GM21526 (cell line): ENCODE measurements around the gene CA5A.
A peak's percentile ranks its signal among the peaks of the same experiment; 100 is the strongest.

Experiments
- ATAC-seq: cut with Tn5 transposase; IDR thresholded peaks from one replicate; pipeline ENCODE4 v1.9.1; 2021; ENCODE audit warnings: moderate library complexity; ENCODE audit not compliant: unreplicated experiment, low FRiP score

The CA5A gene

DNA sequence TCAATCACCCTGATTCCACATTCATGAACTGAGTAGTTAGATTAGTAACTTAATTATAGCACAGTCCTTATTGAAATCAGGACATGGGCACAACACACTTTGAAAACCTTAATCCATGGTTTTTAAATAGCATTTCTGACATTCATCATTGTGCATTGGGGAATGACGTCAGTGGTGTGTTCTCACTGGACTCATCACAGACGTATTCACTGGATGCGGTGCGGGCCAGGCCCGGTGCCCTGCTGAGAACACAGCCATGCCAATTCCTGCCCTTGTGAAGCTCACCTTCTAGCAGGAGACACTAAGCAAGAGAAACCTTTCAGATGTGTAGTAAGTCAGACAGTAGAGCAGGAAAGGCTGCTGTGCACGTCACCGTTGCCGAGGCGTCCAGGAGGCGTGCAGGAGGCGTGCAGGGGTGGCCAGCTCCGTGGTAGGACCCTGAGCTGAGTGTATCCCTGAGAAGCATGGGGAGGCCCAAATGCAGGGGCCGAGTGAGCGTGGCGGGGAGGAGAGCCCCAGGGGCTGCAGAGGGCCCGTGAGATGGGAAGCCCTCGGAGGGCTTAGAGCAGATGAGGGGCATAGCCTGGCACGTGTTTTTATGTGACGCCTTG lies 27.8 kb upstream of the CA5A start:
- no peak for ATAC-seq

DNA sequence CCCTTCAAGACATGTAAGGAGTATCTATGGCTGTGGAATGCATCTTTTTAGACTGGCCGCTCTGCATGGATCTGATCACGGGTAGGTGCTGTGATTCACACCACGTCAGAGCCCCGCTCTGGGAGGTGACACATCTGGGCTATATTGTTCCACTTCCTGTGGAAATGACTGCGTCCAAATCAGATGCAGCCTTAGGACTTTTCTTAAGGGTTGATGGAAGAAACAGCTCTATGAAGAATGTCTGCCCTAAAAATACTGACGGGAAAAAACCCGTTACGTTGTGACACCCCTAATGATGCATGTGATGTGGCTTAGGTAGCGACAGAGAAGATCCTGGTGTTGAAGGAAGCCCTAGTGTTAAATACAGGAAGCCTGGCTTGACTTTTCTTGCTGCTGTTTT lies 27.1 kb upstream of the CA5A start:
- ATAC-seq, result no peak

DNA sequence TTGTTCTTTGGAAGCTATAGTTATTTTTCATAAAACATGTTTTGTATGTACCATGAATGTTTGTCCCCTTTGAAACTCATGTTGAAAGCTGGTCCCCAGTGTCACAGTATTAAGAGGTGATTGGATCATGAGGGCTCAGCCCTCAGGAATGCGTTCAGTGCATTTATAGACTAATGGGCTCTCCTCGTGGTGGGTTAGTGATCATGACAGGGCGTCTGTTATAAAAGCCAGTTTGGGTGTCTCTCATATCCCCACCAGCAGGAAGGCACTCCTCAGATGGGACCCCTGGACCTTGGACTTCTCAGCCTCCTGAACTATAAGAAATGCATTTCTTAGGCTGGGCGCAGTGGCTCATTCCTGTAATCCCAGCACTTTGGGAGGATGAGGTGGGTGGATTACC lies 25.3 kb upstream of the CA5A start:
- ATAC-seq, result no peak

DNA sequence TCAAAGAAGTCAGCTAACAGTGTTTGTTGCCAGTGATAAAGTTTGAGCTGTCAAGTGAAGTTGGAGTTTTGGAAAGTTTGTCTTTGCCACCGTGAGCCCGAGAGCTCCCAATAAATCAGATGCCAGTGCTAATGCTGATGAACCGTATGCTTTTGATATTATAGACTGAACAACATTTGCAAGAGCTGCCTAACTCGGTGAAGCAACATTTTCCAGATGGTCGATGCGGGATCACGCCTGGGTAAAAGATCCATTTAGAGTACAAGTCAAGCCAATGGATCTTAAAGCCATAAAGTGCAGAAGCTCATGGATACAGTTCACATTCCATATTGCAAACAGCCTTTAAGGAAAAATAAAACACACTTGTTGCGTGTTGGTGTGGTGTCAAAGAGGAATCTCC lies 24.5 kb upstream of the CA5A start:
- ATAC-seq, result no peak

DNA sequence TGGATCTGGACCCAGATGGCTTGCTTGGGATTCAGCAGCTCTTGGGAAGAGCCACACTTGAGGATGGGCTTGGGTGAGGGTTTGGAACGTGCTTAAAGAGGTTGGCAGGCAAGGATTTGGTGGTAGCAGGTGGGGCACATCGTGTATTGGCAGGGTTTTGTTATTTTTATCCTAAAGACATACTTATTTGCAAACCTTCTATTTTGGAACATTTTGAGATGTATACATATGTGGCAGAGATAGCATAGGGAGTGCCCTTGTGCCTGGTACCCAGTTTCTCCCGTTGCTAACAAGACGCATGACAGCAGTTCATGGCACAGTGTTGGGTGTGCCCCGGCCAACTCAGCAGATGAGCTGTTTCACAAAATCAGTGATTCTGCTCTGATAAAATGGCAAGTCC lies 24.0 kb upstream of the CA5A start:
- ATAC-seq, result no peak

DNA sequence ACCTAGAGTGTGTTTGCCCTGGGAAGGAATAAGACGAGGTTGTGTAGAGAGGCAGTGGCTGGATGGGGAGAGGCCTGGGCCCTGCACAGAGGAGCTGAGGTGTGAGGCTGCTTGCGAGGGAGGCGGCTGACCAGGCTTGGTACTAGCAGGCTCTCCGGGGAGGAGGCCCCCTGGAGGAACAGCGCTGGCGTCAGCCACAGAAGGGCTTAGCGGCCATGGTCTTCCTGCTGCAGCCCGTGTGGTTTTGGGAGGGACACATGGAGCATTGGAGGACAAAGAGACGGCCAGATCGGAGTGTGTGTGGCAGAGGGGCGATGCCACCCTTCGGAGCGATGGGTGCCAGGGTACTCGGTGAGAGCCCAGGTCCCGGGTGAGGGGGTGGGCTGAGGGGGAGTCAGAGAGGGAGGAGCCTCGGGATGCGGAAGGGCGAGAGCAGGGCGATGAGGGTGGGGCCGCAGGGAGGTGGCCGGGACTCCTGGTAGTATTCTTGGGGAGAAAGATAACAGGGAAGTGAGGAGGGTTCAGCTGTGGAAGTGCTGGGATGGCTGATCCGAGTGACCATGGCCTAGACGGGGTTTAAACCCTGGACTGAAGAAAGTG lies 23.2 kb upstream of the CA5A start:
- no peak for ATAC-seq

DNA sequence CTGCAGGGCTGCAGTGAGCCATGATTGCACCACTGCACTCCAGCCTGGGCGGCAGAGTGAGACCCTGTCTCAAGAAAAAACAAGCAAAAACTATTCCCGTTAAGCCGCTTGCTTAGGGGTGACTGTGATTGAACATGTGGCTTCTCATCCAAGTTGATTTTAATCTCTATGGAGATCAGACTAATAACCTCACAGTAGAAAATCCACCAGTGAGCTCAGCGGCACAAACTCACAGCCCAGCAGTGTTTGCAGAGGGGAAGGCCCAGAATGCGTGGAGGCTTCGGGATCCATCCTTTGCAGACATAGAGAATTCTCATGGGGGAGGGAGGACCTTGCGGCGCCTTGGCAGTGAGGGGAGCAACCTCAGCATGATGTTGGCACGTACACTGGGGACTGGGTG lies 22.3 kb upstream of the CA5A start:
- ATAC-seq, result no peak

DNA sequence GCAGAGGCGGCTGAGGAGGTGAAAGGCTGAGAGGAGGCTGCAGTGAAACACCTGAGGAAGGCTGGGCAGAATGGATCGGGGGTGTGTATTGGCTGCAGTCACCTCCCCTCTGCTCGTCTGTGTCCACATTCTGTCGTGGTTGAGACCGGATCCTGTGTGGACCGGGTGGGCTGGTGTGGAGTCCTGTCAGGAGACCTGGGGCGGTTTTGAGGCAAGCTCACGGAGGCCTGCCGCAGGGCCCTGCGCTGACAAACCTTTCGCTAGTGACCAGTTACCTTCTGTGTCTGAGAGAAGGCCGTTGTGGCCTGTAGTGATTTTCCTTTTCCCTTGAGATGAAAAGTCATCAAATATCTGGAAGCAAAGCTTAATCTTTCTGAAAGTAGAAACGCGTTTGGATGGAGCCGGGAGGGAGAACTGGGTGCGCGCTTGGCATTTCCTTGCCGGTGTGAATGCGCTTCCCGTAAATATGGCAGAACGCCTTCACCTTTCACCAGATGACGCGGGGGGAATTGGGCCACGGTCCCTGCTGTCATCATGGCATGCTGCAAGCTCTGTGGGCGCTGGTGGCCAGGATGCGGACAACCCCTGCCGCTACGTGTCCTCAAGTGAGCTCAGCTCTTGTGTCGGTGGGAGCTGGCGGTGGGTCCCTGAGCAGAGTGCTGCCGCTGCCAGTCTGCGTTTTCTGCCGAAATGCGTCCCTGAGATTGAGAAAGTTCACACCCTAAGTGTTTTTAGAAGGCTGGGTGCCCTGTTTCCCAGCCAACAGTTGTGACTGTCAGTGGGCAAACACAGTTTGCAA lies 21.2 kb upstream of the CA5A start:
- no peak for ATAC-seq

DNA sequence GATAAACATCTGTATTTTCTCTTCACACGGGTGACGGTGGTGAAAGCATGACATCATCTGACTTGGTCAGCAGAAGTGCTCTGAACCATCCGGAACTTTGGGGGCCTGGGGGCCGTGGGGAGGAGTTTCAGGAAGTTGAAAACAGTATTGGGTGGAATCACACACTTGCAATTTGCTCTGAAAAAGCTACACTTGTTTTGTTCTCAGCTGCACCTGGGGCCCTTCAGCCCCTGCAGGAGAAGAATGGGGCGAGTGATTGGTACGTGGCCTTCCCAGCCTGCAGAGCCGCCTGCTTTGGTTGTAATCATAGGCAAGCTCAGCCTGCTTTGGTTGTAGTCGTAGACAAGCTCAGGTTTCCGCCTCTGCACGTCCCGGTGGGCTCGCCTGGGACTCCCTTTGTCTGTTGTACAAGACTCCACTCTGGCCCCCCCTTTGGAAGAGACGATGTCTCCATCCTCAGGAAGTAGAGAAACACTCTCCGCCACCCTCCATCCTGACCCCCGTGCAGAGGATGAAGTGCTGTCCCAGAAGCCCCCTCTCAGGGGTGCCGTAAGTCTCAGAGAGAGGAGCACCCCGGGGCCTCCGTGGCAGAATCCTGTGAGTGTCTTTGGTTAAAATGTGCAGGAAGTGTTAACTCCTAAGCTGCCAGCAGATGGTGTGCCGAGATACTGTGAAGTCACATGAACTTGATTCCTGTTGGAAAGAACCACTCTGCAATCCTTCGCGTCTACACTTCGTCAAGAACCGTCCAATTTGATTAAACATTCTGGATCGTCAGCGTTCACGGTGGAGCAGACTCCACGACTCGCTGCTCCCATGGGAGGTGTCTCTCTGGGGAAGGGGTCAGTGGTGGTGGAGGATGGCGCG lies 20.3 kb upstream of the CA5A start:
- ATAC-seq, result no peak

DNA sequence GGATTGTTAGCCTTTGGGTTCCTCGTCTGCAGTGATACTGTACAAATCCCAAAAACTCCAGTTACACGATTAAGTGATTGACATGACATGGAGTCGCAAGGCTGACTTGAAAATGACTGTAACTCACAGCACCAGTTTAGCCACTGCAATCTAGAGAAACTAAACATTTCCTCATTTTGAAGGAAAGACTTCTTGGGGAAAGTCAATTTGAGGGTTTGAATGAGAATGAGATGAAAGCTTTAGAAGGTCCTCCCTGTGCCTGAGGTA lies 19.7 kb upstream of the CA5A start:
- ATAC-seq, result no peak

DNA sequence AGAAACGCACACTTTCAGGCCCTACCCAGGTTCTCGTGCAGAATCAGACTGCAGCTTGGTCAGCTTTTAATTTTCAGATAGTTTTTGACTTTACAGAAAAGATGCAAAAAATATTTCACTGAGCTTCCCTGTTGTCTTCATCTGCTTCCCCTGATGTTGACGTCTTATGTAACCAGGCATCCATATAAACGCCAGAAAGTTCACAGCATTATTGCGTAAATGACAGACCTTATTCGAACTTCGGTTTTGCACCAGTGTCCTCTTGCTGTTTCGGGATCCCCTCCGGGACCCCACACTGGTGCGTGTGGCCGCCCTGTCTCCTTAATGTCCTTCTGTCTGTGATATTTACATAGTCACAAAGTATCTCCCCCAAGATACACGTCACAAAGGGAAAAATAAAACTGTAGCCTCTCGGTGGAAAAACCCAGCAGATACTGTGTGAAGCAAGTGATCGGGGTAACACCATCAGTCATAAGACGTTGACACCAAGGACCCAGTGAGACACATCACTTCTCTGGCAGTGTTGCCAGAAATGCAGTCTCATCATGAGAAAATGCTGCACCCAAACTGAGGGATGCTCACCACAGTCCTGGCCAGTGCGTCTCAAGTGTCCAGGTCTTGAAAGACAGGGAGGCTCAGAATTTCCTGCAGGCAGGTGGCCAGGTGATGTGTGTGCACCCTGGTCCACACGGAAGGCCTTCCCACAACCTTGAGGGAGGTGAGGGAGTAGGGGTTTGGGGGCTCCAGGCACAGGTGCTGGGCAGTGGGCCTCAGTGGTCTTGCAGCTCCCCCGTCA lies 19.2 kb upstream of the CA5A start:
- ATAC-seq, result no peak

DNA sequence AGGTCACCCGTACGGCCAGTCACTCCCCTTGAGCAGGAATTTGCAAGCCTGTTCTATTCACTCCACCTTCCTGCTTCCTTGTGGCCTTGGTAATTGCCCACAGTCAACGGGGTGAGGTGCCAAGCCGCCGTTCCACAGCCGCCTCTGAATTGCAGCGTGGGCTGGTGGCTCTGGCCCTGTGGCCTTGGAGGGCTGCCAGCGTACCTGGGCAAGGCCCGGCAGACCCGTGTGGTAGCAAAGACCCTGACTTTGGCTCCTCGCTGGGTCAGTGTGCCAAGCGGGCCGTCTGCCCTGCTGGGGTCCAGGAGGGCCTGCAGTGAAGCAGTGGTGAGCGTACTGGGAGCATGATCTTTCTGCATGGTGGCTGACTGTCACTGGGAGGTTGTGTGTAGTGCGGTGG lies 18.5 kb upstream of the CA5A start:
- ATAC-seq, result no peak

DNA sequence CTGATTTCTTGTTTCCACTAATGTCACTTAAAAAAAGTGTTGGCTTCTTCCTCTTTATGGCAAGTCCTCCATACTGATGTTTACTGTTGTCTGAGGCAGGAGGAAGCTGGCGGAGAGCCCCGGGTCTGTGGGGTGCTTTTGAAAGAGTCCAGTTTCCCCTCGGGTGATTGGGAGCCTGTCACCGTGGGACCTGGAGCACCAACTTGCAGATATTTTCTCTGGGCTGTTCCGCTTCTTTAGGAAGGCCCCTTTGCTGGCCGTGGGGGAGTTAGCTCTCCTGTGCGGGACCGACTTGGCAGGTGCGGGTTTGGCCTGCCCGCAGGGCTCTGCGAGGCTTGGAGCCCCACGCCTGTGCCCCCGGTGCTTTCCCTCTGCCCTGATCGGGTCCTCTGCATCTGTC lies 18.0 kb upstream of the CA5A start:
- no peak for ATAC-seq

DNA sequence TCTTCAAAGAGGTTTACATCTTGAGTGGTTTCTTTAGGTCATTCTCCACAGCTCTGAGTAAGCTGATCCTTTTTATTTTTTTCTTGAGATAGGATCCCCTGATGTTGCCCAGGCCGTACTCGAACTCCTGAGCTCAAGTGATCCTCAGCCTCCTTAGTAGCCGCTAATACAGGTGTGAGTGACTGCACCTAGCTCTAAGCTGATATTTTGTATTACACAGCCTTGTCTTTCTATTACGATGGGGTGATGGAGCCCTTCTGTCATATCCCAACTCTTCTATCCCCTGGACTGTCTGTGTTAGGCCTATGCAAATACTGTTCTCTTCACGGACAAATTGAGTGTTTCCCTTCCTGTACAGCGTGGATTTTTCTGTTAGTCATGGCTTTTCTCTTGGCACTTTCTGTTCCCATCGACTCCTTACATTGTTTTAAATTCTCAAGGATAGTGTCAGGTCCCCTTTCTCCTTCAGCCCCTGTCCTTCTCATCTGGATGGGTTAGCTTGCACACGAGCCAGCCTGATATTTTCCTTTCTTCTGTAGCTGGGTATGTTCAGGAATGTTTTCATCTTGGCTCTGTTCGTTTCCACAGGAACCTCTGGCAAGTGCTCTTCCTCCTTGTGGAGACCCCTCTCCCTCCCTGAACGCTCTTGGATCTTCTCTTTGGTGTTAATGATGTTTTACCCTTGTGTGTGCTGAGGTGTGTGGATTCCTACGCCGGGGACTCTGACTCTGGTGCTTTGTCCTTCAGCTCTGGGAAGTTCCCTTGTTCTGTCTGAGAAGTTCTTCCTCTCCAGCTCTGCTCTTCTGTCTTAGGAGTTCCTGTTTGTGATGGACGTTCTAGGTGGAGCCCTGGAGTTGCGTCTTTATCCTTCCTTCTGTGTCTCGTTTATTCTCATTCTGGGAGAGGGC lies 17.2 kb upstream of the CA5A start:
- ATAC-seq, result no peak

DNA sequence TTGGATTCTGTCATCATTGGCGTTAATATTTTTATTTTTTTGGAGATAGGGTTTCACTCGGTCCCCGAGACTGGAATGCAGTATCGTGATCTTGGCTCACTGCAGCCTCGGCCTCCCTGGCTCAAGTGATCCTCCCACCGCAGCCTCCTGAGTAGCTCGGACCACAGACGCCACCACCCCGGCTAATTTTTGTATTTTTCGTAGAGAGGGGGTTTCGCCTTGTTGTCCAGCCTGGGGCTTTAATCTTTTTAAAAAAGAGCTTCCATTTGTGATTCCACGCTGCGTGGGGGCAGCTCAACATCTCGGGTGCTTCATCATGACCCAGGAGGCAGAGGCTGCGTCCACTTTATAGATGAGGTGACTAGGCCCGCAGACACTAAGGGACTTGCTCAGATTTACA lies 16.4 kb upstream of the CA5A start:
- ATAC-seq, result no peak

DNA sequence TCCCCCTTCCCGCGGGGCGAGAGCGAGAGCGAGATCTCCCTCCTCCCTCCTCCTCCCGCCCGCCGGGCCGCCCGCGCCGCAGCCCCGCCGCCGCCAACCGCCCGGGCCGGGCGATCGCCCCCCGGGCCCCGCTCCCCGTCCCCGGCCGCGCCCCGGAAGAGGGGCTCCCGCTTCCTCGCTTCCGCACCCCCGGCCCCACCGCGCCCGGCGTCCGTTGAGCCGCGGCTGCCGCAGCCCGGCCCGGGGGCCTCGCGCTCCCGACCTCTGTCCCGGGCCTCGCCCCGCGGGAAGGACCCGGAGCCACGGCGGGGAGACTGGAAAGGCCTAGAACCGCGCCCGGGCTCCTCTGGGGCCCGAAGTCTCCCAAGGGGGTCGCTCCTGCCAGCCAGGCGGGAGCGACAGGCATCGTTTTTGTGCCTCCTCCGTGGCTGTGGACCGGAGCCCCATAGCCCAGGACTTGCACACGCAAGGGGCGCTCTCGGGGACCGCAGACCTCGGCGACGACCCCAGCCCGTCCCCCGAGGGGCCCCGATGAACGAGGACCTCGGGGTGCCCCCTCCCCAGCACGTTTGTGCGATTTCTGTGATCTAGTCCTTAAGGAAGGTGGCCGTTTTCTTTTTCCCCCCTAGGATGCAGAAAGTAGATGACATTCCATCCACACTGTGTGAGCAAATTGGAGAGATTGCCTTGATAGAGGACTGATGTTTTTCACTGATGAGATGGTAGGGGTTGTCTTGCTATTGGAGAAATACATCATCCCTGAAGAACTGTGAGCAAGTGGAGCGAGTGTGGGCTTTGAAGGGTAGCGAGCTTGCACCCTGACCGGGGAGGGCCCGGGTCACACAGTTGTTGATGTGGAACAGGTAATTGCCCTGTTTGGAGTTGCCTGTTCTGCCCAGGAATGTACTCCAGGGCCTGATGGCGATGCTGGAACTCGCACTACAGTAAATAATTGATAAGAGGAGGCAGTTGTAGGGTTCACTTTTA lies 15.5 kb upstream of the CA5A start:
- ATAC-seq, result peak; percentile 1

DNA sequence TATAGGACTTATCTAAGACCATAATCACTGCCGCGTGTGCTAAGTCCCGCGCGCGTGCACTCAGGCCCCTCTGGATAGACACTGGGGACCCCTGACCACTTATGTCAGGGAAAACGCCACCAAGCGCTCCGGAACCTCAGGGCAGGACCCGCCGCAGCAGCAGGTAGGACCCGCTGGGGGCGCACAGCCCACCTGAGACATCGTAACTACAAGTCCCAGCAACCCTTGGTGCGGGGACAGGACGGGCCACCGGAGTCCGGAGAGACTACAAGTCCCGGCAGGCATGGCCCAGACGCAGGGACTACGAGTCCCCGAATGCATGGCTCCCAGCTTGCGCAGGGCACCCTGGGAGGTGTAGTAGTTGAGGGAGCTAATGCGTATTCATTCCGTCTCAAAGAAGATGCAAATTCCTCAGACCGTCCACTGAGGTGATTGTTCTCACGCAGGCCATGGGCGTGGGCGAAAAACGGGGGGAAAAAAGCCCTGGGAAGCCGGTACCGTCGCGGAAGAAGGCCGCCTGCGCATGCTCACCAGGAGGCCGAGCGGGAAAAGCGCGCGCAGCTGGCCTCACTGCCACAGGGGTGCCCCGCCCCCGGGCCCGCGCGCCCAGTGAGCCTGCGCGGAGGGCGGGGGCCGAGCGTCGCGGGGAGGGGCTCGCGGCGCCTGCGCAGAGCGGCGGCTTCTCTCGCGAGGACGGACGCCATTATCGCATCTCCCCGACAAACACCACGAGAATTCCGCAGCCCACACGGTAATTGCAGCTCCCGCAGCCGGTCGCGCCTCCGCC lies 14.6 kb upstream of the CA5A start, which contains the start of gene BANP:
BANP (plus strand) TSS at position 670 of the 787 bp plus-strand sequence. CDS start 23,682 bp downstream, outside the sequence.
- peak; percentile 80 for ATAC-seq
